Measurements from ENCODE around the gene MTHFD1. TPM values are rescaled to one million over a fixed set of nuclear protein-coding genes. Genes with fewer than 3 reads are reported as not detected.

Gene MTHFD1
- total and polyA plus RNA-seq, 9 donors, result 16.3 to 77.6 (median 52.1) TPM

GRCh38 chr14:64467101-64467500 is 78.9 kb downstream of the MTHFD1 start:
- no peak for DNase-seq
- Histone ChIP-seq H3K27me3 (no peaks in the 10 kb centered on the region), H3K4me1 (ENCODE audit: insufficient read depth) (peaks cover 2% of the 10 kb centered on the region), H3K36me3 (no peaks in the 10 kb centered on the region), H3K9me3 (no peaks in the 10 kb centered on the region), H3K4me3 (no peak overlapping the region), H3K27ac (no peak overlapping the region)
- TF ChIP-seq CTCF (IDR thresholded peaks at IDR 0.05), result no peak
- TF ChIP-seq POLR2A (IDR thresholded peaks at IDR 0.05), result no peak
- TF ChIP-seq EP300 (IDR thresholded peaks at IDR 0.05), result no peak
- WGBS, 3 donors, result 88 to 92% (median 89%) methylated on average over 3 of the region's 3 CpGs
- intact Hi-C loops (cut with DNase I), result no loop called here

- Histone ChIP-seq H3K36me3 (no peaks in the 10 kb centered on the region), H3K27ac (no peak overlapping the region), H3K9me3 (no peaks in the 10 kb centered on the region), H3K4me1 (ENCODE audit: insufficient read depth) (peaks cover 2% of the 10 kb centered on the region), H3K27me3 (no peaks in the 10 kb centered on the region), H3K4me3 (no peak overlapping the region)
- DNase-seq, result no peak
- intact Hi-C loops (cut with DNase I), result no loop called here
- TF ChIP-seq CTCF (IDR thresholded peaks at IDR 0.05) (no peak), EP300 (IDR thresholded peaks at IDR 0.05) (no peak), POLR2A (IDR thresholded peaks at IDR 0.05) (no peak)
These were observed 79.4 kb downstream of the MTHFD1 start for GRCh38 chr14:64467566-64467965.

GRCh38 chr14:64468451-64468850 is 80.3 kb downstream of the MTHFD1 start:
- no peak overlapping the region for H3K27ac ChIP-seq
- no peak for DNase-seq
- H3K36me3 ChIP-seq, result no peaks in the 10 kb centered on the region
- intact Hi-C loops (cut with DNase I), result no loop called here
- TF ChIP-seq EP300 (IDR thresholded peaks at IDR 0.05) (no peak), POLR2A (IDR thresholded peaks at IDR 0.05) (no peak), CTCF (IDR thresholded peaks at IDR 0.05) (no peak)
- no peaks in the 10 kb centered on the region for H3K27me3 ChIP-seq
- 68 to 79% (median 72%) methylated on average over 3 of the region's 3 CpGs for WGBS, 3 donors
- H3K4me1 ChIP-seq (ENCODE audit: insufficient read depth), result peaks cover 2% of the 10 kb centered on the region
- H3K4me3 ChIP-seq, result no peak overlapping the region
- no peaks in the 10 kb centered on the region for H3K9me3 ChIP-seq

GRCh38 chr14:64474041-64474440 is 85.9 kb downstream of the MTHFD1 start:
- H3K27ac ChIP-seq, result no peak overlapping the region
- DNase-seq, result no peak
- no peak overlapping the region for H3K4me3 ChIP-seq
- intact Hi-C loops (cut with DNase I), result loop anchor here in 1 of 4 donors (10.0 kb wide), 1 partner anchor 129 kb away; no protein-coding TSS in a partner anchor
- H3K27me3 ChIP-seq, result no peaks in the 10 kb centered on the region
- 71 to 78% (median 78%) methylated on average over 2 of the region's 2 CpGs for WGBS, 3 donors
- no peaks in the 10 kb centered on the region for H3K9me3 ChIP-seq
- H3K4me1 ChIP-seq (ENCODE audit: insufficient read depth), result no peaks in the 10 kb centered on the region
- TF ChIP-seq POLR2A (IDR thresholded peaks at IDR 0.05), result no peak
- TF ChIP-seq CTCF (IDR thresholded peaks at IDR 0.05), result no peak
- TF ChIP-seq EP300 (IDR thresholded peaks at IDR 0.05), result no peak
- H3K36me3 ChIP-seq, result no peaks in the 10 kb centered on the region
